ENCODE measurements around the gene IRS1. TPM values are rescaled to one million over a fixed set of nuclear protein-coding genes. Genes with fewer than 3 reads are reported as not detected.
A peak's percentile ranks its signal among the peaks of the same experiment; 100 is the strongest.

The IRS1 gene
- polyA plus RNA-seq, 1 experiment: 13.0 TPM

- Histone ChIP-seq H3K4me3 (ENCODE audit: low read depth, low read length) (no peak overlapping the region), H3K27me3 (ENCODE audit: control insufficient read depth, insufficient read depth, low read length) (no peaks in the 10 kb centered on the region), H3K36me3 (ENCODE audit: control insufficient read depth, insufficient read depth, low read length) (no peaks in the 10 kb centered on the region)
- ChIA-PET POLR2A (no interaction called here), CTCF (no interaction called here)
- peak; percentile 51 for DNase-seq (ENCODE audit: low read depth)
- TF ChIP-seq, protein P1, sequence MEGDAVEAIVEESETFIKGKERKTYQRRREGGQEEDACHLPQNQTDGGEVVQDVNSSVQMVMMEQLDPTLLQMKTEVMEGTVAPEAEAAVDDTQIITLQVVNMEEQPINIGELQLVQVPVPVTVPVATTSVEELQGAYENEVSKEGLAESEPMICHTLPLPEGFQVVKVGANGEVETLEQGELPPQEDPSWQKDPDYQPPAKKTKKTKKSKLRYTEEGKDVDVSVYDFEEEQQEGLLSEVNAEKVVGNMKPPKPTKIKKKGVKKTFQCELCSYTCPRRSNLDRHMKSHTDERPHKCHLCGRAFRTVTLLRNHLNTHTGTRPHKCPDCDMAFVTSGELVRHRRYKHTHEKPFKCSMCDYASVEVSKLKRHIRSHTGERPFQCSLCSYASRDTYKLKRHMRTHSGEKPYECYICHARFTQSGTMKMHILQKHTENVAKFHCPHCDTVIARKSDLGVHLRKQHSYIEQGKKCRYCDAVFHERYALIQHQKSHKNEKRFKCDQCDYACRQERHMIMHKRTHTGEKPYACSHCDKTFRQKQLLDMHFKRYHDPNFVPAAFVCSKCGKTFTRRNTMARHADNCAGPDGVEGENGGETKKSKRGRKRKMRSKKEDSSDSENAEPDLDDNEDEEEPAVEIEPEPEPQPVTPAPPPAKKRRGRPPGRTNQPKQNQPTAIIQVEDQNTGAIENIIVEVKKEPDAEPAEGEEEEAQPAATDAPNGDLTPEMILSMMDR (IDR thresholded peaks at IDR 0.05; ENCODE audit: insufficient read depth, low read depth, low read length): no peak
These were observed 40.5 kb downstream of the IRS1 start for GRCh38 chr2:226758921-226759640.

GRCh38 chr2:226756131-226756530 is 43.5 kb downstream of the IRS1 start:
- DNase-seq (ENCODE audit: low read depth): no peak

GRCh38 chr2:226755631-226756030 is 44.0 kb downstream of the IRS1 start:
- Histone ChIP-seq H3K27me3 (ENCODE audit: control insufficient read depth, insufficient read depth, low read length) (no peaks in the 10 kb centered on the region), H3K4me3 (ENCODE audit: low read depth, low read length) (no peak overlapping the region), H3K36me3 (ENCODE audit: control insufficient read depth, insufficient read depth, low read length) (no peaks in the 10 kb centered on the region)
- POLR2A ChIA-PET: no interaction called here
- TF ChIP-seq, protein P1 (IDR thresholded peaks at IDR 0.05; ENCODE audit: insufficient read depth, low read depth, low read length): no peak
- CTCF ChIA-PET: interaction anchor here (0.8 to 1.3 kb wide), 4 partner anchors 9 to 230 kb away, joined by 3 read pairs; no protein-coding TSS in a partner anchor
- no peak for DNase-seq (ENCODE audit: low read depth)

More at GRCh38 chr2:226756131-226756530, 43.5 kb downstream of the IRS1 start:
- ChIA-PET POLR2A (no interaction called here), CTCF (interaction anchor here (1.3 kb wide), 1 partner anchor 12 kb away, joined by 3 read pairs; no protein-coding TSS in a partner anchor)
- Histone ChIP-seq H3K4me3 (ENCODE audit: low read depth, low read length) (no peak overlapping the region), H3K36me3 (ENCODE audit: control insufficient read depth, insufficient read depth, low read length) (no peaks in the 10 kb centered on the region), H3K27me3 (ENCODE audit: control insufficient read depth, insufficient read depth, low read length) (no peaks in the 10 kb centered on the region)
- TF ChIP-seq, protein P1 (IDR thresholded peaks at IDR 0.05; ENCODE audit: insufficient read depth, low read depth, low read length): no peak

GRCh38 chr2:226754821-226755604 is 44.6 kb downstream of the IRS1 start:
- TF ChIP-seq, protein P1 (IDR thresholded peaks at IDR 0.05; ENCODE audit: insufficient read depth, low read depth, low read length): no peak
- Histone ChIP-seq H3K4me3 (ENCODE audit: low read depth, low read length) (no peak overlapping the region), H3K36me3 (ENCODE audit: control insufficient read depth, insufficient read depth, low read length) (no peaks in the 10 kb centered on the region), H3K27me3 (ENCODE audit: control insufficient read depth, insufficient read depth, low read length) (no peaks in the 10 kb centered on the region)
- ChIA-PET POLR2A (no interaction called here), CTCF (interaction anchor here (0.8 to 1.3 kb wide), 4 partner anchors 9 to 231 kb away, joined by 3 read pairs; no protein-coding TSS in a partner anchor)
- DNase-seq (ENCODE audit: low read depth): no peak

- no peak for DNase-seq (ENCODE audit: low read depth)
- TF ChIP-seq, protein P1 (IDR thresholded peaks at IDR 0.05; ENCODE audit: insufficient read depth, low read depth, low read length): no peak
- ChIA-PET CTCF (interaction anchor here (1.4 kb wide), 1 partner anchor 9 kb away, joined by 3 read pairs; no protein-coding TSS in a partner anchor), POLR2A (no interaction called here)
- H3K4me3 ChIP-seq (ENCODE audit: low read depth, low read length): no peak overlapping the region
- H3K36me3 ChIP-seq (ENCODE audit: control insufficient read depth, insufficient read depth, low read length): no peaks in the 10 kb centered on the region
- H3K27me3 ChIP-seq (ENCODE audit: control insufficient read depth, insufficient read depth, low read length): no peaks in the 10 kb centered on the region
These were observed 46.7 kb downstream of the IRS1 start for GRCh38 chr2:226752887-226753286.
